ENCODE measurements around the gene F10. TPM values are rescaled to one million over a fixed set of nuclear protein-coding genes. Genes with fewer than 3 reads are reported as not detected.

The F10 gene
- total RNA-seq, 1 experiment from 2014 or later = not detected

- DNase-seq (no peak), ATAC-seq (no peak)
- Histone ChIP-seq H2AFZ (ENCODE audit: low read length) (no peak overlapping the region; the same call in 1 of the 2 replicates), H3K36me3 (ENCODE audit: low read depth, low read length) (no peaks in the 10 kb centered on the region), H3K27me3 (ENCODE audit: low read length) (no peaks in the 10 kb centered on the region), H3K9ac (ENCODE audit: low read length) (no peak overlapping the region), H3K79me2 (ENCODE audit: low read length) (no peaks in the 10 kb centered on the region), H3K27ac (ENCODE audit: low read length) (no peak overlapping the region), H3K4me2 (ENCODE audit: low read length) (peak overlapping the region; percentile 25; the same call in 1 of the 2 replicates), H3K9me3 (ENCODE audit: low read length) (no peaks in the 10 kb centered on the region), H4K20me1 (ENCODE audit: low read length) (no peaks in the 10 kb centered on the region), H3K4me3 (ENCODE audit: low read length) (no peak overlapping the region), H3F3A (ENCODE audit: low read length, unreplicated experiment) (no peaks in the 10 kb centered on the region), H3K4me1 (ENCODE audit: insufficient read depth, low read length) (peaks cover 4% of the 10 kb centered on the region; the same call in 1 of the 2 replicates), H3K9me2 (replicated peaks; ENCODE audit: low read length) (no peaks in the 10 kb centered on the region)
- POLR2A ChIA-PET (ENCODE audit: unreplicated experiment) = no interaction called here
- intact Hi-C loops (cut with micrococcal nuclease) = no loop called here
- CTCF ChIA-PET = no interaction called here
- BruUV-seq (replicated peaks) = no TSS peak
- TF ChIP-seq CTCF (conservative IDR thresholded peaks at IDR 0.05; ENCODE audit: low read depth, low read length) (peak; percentile 34; the same call in 1 of the 2 replicates), EZH2phosphoT487 (IDR thresholded peaks at IDR 0.05; ENCODE audit: borderline replicate concordance, low read length) (no peak), EZH2 (IDR thresholded peaks at IDR 0.05; ENCODE audit: low read length, unreplicated experiment) (no peak)
Measured at GRCh38 chr13:113084094-113084942, 38.3 kb upstream of the F10 start.

- no peak overlapping the region for H2AFZ ChIP-seq (ENCODE audit: low read length)
- DNase-seq = no peak
- H3K9ac ChIP-seq (ENCODE audit: low read length) = no peak overlapping the region
- H3K9me2 ChIP-seq (replicated peaks; ENCODE audit: low read length) = no peaks in the 10 kb centered on the region
- intact Hi-C loops (cut with micrococcal nuclease) = no loop called here
- H3F3A ChIP-seq (ENCODE audit: low read length, unreplicated experiment) = no peaks in the 10 kb centered on the region
- no peaks in the 10 kb centered on the region for H3K79me2 ChIP-seq (ENCODE audit: low read length)
- POLR2A ChIA-PET (ENCODE audit: unreplicated experiment) = no interaction called here
- no peaks in the 10 kb centered on the region for H3K27me3 ChIP-seq (ENCODE audit: low read length)
- H3K4me3 ChIP-seq (ENCODE audit: low read length) = no peak overlapping the region
- H3K4me2 ChIP-seq (ENCODE audit: low read length) = no peak overlapping the region
- no peaks in the 10 kb centered on the region for H3K9me3 ChIP-seq (ENCODE audit: low read length)
- TF ChIP-seq EZH2phosphoT487 (IDR thresholded peaks at IDR 0.05; ENCODE audit: borderline replicate concordance, low read length) (no peak), CTCF (conservative IDR thresholded peaks at IDR 0.05; ENCODE audit: low read depth, low read length) (no peak), EZH2 (IDR thresholded peaks at IDR 0.05; ENCODE audit: low read length, unreplicated experiment) (no peak)
- CTCF ChIA-PET = no interaction called here
- H3K4me1 ChIP-seq (ENCODE audit: insufficient read depth, low read length) = peaks cover 4% of the 10 kb centered on the region; the same call in 1 of the 2 replicates
- no peak overlapping the region for H3K27ac ChIP-seq (ENCODE audit: low read length)
- no peaks in the 10 kb centered on the region for H4K20me1 ChIP-seq (ENCODE audit: low read length)
- ATAC-seq = no peak
- BruUV-seq (replicated peaks) = no TSS peak
- H3K36me3 ChIP-seq (ENCODE audit: low read depth, low read length) = no peaks in the 10 kb centered on the region
Measured at GRCh38 chr13:113084943-113085540, 37.6 kb upstream of the F10 start.

All from PC-3 (cell line).